Measurements from ENCODE around the gene UNK.

Gene UNK

DNA sequence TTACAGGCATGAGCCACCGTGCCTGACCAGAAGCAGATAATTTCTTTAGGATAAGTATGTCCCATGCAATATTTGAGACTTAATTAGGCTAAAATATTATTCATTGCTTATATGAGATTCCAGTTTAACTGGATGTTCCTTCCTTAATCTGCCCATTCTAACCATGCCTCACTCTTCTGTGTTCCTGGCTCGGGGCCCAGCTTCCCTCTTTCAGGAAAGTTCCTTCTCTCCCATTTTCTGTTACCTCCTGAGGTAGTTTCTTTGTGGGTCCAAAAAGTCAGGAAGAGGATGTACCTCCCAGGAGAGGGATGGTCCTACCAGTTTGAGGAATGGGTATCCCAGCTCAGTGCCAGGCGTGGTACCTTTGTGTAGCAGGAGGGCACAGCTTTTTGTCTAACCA is 23.3 kb downstream of the UNK start:
- TF ChIP-seq, protein P1, sequence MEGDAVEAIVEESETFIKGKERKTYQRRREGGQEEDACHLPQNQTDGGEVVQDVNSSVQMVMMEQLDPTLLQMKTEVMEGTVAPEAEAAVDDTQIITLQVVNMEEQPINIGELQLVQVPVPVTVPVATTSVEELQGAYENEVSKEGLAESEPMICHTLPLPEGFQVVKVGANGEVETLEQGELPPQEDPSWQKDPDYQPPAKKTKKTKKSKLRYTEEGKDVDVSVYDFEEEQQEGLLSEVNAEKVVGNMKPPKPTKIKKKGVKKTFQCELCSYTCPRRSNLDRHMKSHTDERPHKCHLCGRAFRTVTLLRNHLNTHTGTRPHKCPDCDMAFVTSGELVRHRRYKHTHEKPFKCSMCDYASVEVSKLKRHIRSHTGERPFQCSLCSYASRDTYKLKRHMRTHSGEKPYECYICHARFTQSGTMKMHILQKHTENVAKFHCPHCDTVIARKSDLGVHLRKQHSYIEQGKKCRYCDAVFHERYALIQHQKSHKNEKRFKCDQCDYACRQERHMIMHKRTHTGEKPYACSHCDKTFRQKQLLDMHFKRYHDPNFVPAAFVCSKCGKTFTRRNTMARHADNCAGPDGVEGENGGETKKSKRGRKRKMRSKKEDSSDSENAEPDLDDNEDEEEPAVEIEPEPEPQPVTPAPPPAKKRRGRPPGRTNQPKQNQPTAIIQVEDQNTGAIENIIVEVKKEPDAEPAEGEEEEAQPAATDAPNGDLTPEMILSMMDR (IDR thresholded peaks at IDR 0.05; ENCODE audit: low read length): no peak
- no peak for TF ChIP-seq EZH2 (IDR thresholded peaks at IDR 0.05; ENCODE audit: borderline replicate concordance, low read length)
- H3K9ac ChIP-seq (ENCODE audit: low read length): no peak overlapping the region

DNA sequence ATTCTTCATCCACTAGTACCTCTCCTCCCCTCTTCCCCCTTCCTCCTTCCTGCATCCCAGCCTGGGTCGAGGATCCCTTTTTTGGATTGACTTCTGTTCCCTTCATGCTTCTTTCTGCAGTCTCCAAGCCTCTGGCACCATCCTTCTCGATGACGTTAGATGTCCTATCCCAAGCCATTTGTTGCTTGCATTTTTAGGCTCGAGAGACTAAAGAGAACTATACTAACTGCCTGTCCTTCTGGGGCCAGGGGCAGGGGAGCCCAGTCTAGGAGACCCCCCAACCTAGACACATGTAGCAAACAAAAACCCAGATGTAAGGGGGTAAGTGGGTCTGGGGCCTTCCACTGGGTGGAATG is 23.9 kb downstream of the UNK start:
- H2AFZ ChIP-seq (ENCODE audit: low read length): no peak overlapping the region
- no peaks in the 10 kb centered on the region for H3F3A ChIP-seq (ENCODE audit: insufficient read depth, low read length)
- H3K9me2 ChIP-seq (ENCODE audit: low read depth, low read length): no peaks in the 10 kb centered on the region
- peak overlapping the region; percentile 39 for H3K27ac ChIP-seq (ENCODE audit: low read depth, low read length, poor library complexity, severe bottlenecking)
- H3K27me3 ChIP-seq (ENCODE audit: insufficient read depth, low read length): no peaks in the 10 kb centered on the region
- TF ChIP-seq, protein P1 (IDR thresholded peaks at IDR 0.05; ENCODE audit: low read length): no peak
- no peak for TF ChIP-seq EZH2 (IDR thresholded peaks at IDR 0.05; ENCODE audit: borderline replicate concordance, low read length)
- peaks cover 5% of the 10 kb centered on the region for H3K4me1 ChIP-seq (ENCODE audit: insufficient read depth, low read length, severe bottlenecking)
- H3K4me2 ChIP-seq (ENCODE audit: low read length): no peak overlapping the region
- H3K36me3 ChIP-seq (ENCODE audit: insufficient read depth, low read length): peaks cover 56% of the 10 kb centered on the region
- H4K20me1 ChIP-seq (ENCODE audit: insufficient read depth, low read length): no peaks in the 10 kb centered on the region
- H3K9ac ChIP-seq (ENCODE audit: low read length): no peak overlapping the region; the same call in 1 of the 2 replicates
- peaks cover 11% of the 10 kb centered on the region for H3K79me2 ChIP-seq (ENCODE audit: insufficient read depth, low read length)
- no peaks in the 10 kb centered on the region for H3K9me3 ChIP-seq (ENCODE audit: low read length)
- H3K4me3 ChIP-seq (ENCODE audit: low read depth, low read length, poor library complexity, severe bottlenecking): no peak overlapping the region

More for the DNA sequence above, 23.3 kb downstream of the UNK start:
- Histone ChIP-seq H3K4me1 (ENCODE audit: insufficient read depth, low read length, severe bottlenecking) (peaks cover 5% of the 10 kb centered on the region), H4K20me1 (ENCODE audit: insufficient read depth, low read length) (no peaks in the 10 kb centered on the region), H3K27me3 (ENCODE audit: insufficient read depth, low read length) (no peaks in the 10 kb centered on the region), H3K4me3 (ENCODE audit: low read depth, low read length, poor library complexity, severe bottlenecking) (no peak overlapping the region), H3F3A (ENCODE audit: insufficient read depth, low read length) (no peaks in the 10 kb centered on the region), H3K9me2 (ENCODE audit: low read depth, low read length) (no peaks in the 10 kb centered on the region), H3K36me3 (ENCODE audit: insufficient read depth, low read length) (peaks cover 54% of the 10 kb centered on the region), H2AFZ (ENCODE audit: low read length) (no peak overlapping the region), H3K79me2 (ENCODE audit: insufficient read depth, low read length) (peaks cover 15% of the 10 kb centered on the region), H3K9me3 (ENCODE audit: low read length) (no peaks in the 10 kb centered on the region), H3K27ac (ENCODE audit: low read depth, low read length, poor library complexity, severe bottlenecking) (no peak overlapping the region), H3K4me2 (ENCODE audit: low read length) (no peak overlapping the region)

DNA sequence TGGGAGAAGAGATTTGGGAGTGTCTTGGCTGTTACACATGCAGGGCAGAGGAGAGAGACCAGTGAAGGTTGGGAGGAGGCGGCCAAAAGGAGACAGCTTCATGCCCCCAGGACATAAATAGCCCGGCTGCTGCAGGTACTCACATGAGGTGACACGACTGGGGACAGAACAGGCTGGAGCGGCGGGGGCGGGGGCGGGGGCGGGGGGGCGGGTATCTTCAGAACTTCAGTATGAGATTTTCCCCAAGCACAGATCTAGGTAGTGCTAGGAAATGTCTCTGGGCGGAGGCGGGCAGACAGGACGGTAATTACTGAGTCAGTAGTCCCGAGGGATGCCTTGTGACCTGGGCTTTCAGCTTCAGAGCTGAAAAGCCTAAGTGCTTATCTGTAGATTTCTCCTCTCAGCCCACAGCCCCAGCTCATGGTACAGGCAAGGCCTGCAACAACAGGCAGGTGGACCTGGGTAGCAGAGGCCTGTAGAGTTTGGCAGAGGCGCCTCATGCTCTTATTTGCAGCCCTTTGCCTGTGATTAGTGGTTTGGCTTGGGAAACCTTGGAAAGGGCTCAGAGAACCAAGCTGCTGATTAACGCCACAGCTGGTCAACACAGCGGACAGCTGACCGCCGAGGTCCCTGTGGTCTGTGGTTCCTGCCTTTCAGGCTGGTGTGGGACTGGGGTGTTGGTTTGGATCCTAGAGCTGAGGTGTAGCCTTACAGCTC is 24.5 kb downstream of the UNK start:
- no peaks in the 10 kb centered on the region for H3K27me3 ChIP-seq (ENCODE audit: insufficient read depth, low read length)
- peaks cover 5% of the 10 kb centered on the region for H3K4me1 ChIP-seq (ENCODE audit: insufficient read depth, low read length, severe bottlenecking)
- H3K9me3 ChIP-seq (ENCODE audit: low read length): no peaks in the 10 kb centered on the region
- TF ChIP-seq EZH2 (IDR thresholded peaks at IDR 0.05; ENCODE audit: borderline replicate concordance, low read length): no peak
- TF ChIP-seq, protein P1 (IDR thresholded peaks at IDR 0.05; ENCODE audit: low read length): no peak
- no peak overlapping the region; the same call in 1 of the 2 replicates for H3K9ac ChIP-seq (ENCODE audit: low read length)
- peak overlapping the region; percentile 39 for H3K27ac ChIP-seq (ENCODE audit: low read depth, low read length, poor library complexity, severe bottlenecking)
- H3K4me3 ChIP-seq (ENCODE audit: low read depth, low read length, poor library complexity, severe bottlenecking): no peak overlapping the region
- H3F3A ChIP-seq (ENCODE audit: insufficient read depth, low read length): no peaks in the 10 kb centered on the region
- H3K4me2 ChIP-seq (ENCODE audit: low read length): no peak overlapping the region
- peaks cover 56% of the 10 kb centered on the region for H3K36me3 ChIP-seq (ENCODE audit: insufficient read depth, low read length)
- no peaks in the 10 kb centered on the region for H3K9me2 ChIP-seq (ENCODE audit: low read depth, low read length)
- no peaks in the 10 kb centered on the region for H4K20me1 ChIP-seq (ENCODE audit: insufficient read depth, low read length)
- peaks cover 6% of the 10 kb centered on the region; the same call in 1 of the 2 replicates for H3K79me2 ChIP-seq (ENCODE audit: insufficient read depth, low read length)
- H2AFZ ChIP-seq (ENCODE audit: low read length): no peak overlapping the region

Data from OCI-LY1 (cell line).